ENCODE data around the gene HPCAL1. TPM values are rescaled to one million over a fixed set of nuclear protein-coding genes. Genes with fewer than 3 reads are reported as not detected.

HPCAL1 gene
- total RNA-seq, 1 donor from 2014 or later = 13.7 TPM

GRCh38 chr2:10372203-10372861, 69.6 kb downstream of the HPCAL1 start:
- ATAC-seq = no peak

DNA sequence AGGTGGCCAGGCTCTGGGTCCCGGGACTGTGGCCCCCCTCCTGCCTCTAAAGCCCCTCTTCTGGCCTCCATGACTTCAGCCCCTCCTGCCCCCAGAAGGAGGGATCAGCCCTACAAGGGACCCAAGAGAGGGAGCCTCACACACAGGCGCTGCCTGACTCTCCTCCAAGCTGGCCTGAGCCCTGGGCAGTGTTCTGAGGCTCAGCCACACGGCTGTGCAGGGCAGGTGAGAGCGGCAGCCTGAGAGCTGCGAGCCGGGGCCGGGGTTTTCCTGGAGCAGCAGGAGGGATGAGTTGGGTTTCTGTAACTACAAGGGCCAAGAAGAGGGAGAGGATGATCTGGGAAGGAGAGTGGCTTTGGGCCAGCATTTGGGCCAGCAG, 70.1 kb downstream of the HPCAL1 start:
- ATAC-seq = no peak

GRCh38 chr2:10373931-10374330, 71.2 kb downstream of the HPCAL1 start:
- ATAC-seq = no peak

GRCh38 chr2:10374362-10374943, 71.7 kb downstream of the HPCAL1 start:
- ATAC-seq = no peak

- ATAC-seq = no peak
Observed at GRCh38 chr2:10375570-10376281, 73.0 kb downstream of the HPCAL1 start.

DNA sequence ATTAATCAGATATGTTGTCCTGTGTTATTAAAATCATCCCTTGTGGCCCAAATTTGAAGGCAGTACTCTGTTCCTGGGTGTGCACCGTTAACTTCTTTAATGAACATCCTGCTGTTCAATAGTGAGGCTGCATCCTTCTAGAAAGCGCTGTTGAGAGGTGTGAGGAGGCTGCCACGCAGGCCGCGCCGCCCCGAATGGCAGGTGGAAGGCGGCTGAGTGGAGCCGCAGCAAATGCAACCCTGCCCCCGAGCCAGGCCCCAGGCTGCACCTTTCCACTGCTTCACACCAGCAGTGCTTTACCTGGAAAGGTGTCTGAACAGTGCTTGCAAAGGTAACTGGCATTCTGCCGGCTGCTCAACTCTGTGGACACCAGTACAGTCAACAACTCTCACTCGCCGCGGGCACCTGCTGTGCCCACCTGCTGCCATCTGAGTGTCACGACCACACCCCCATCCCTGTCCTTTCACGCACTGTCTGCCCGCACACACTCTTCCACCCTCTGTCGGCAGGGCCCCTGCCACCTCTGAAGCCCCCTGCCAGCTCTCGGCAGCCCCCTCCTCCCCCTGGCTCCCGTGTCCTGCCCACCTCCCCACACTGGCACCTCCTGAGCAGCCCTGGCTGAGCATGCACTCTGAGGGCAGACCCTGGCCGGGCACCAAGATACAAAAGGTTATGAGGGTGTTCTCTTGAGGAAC, 74.5 kb downstream of the HPCAL1 start:
- ATAC-seq = no peak

GRCh38 chr2:10377747-10378085, 75.0 kb downstream of the HPCAL1 start:
- ATAC-seq = no peak

DNA sequence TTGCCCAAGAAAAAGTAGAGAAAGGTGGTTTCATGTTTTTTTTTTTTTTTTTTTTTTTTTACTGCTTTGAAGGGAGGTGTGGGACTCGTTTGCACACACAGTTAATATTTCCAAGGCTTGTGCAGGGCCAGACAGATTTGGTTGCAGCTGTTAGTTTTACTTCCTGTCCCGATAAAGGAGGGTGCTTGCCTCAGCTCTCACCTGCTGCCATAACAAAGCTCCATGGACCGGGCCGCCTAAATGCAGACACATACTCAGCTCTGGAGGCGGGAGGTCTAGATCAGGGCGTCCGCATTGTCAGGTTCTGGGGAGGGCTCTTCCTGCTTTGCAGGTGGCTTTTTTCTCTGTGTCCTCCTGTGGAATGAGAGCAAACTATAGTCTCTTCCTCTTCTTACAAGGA, 75.5 kb downstream of the HPCAL1 start:
- no peak for ATAC-seq

DNA sequence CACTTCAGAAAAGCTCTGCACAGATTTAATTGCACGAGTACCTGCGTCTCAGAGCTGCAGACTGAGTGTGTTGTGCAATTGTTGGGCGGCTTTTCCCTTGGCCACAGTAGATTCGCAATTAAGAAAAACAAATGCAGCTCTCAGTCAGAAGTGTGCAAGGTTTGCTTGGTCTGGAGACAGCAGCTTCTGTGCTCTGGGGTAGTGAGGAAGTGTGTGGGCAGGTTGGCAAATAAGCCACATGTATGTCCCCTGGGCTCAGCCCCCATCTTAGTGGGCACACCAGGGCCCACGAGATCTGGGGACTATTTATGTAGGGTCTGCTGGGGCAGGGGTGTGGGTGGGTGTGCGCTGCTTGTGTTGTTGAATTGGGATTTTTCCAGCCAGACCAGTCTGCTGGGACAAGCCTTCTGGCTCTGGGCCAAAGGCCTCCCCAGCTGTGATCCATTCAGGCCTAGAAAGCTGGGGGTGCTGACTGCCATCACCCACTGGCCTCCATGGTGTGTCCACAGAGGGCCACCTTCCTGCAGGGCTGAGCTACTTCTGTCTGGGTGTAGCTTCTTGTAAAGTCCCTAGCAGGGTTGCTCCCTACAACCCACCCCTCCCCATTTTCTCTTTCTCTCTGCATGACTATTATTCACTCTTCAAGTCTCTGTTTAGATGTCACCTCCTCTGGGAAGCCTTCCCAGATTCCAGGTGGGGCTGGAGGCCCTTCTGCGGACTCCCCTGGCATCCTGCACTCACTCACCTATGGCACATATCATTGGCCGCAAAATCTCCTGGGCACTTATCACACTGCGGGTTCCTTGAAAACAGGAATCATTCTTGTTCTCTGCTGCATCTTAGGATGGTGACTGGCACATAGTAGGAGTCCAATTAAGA, 77.6 kb downstream of the HPCAL1 start:
- ATAC-seq = no peak

GRCh38 chr2:10381997-10382353, 79.3 kb downstream of the HPCAL1 start:
- ATAC-seq = no peak

GRCh38 chr2:10382354-10383061, 79.8 kb downstream of the HPCAL1 start:
- ATAC-seq = peak; percentile 44

- ATAC-seq = peak; percentile 47
Observed at GRCh38 chr2:10383960-10384734, 81.4 kb downstream of the HPCAL1 start.

DNA sequence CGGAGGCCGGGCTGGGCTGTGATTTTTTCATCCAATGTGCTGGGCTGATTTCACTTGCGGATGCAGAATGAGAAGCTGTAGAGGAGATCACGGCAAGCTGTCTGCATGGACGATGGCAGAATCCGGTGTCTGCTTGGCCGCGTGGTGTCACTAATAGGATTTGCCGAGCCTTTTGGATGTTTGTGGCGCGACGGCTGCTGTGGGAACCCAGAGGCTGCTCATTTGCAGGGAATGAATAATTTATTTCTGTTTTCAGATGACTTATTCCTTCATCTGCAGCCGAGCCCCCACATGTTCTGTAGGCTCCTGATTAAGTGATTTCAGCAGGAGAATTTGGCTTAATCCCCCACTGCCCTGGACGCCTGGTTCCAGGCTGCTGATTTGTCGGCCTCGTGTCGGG, 82.8 kb downstream of the HPCAL1 start:
- ATAC-seq = no peak

- ATAC-seq = no peak
Observed at GRCh38 chr2:10385933-10386773, 83.4 kb downstream of the HPCAL1 start.

GRCh38 chr2:10387033-10387432, 84.3 kb downstream of the HPCAL1 start:
- no peak for ATAC-seq

GRCh38 chr2:10388954-10389560, 86.4 kb downstream of the HPCAL1 start:
- ATAC-seq = no peak

DNA sequence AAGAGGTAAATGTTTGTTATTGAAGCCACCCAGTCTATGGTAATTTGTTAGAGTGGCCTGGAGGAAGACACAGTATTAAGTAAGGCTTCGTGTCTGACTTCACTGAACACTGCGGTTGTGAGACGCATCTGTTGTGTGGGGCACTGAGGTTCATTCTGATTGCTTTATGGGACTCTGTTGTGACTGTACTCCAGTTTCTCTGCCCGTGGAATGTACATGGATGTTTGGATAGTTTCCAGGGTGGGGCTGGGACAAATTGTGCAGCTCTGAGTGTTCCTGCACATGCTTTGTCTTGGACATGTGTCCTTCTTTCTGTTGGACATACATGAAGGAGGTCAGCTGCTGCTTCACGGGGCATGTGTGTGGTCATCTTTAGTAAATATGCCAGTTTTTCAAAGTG, 86.9 kb downstream of the HPCAL1 start:
- no peak for ATAC-seq

GRCh38 chr2:10390369-10390801, 87.7 kb downstream of the HPCAL1 start:
- ATAC-seq = peak; percentile 58

- no peak for ATAC-seq
Observed at GRCh38 chr2:10392100-10392499, 89.4 kb downstream of the HPCAL1 start.

- no peak for ATAC-seq
Observed at GRCh38 chr2:10392548-10392947, 89.8 kb downstream of the HPCAL1 start.
